GM21528 (cell line): ENCODE results near the gene ERAL1.
"Not testable (repeated sequence)": the region's sequence is repeated elsewhere in the genome, so short reads cannot be mapped to it uniquely, and the experiment has no call there.

Experiments used
- ATAC-seq: cut with Tn5 transposase; IDR thresholded peaks from one replicate; pipeline ENCODE4 v1.9.1; 2021; ENCODE audit warnings: mild to moderate bottlenecking, moderate library complexity; ENCODE audit not compliant: unreplicated experiment, low FRiP score

Gene ERAL1

GRCh38 chr17:28877150-28877711 is 22.4 kb downstream of the ERAL1 start:
- not testable (repeated sequence) for ATAC-seq

GRCh38 chr17:28878158-28878910 is 23.5 kb downstream of the ERAL1 start:
- ATAC-seq = no peak

- no peak for ATAC-seq
These were observed 24.2 kb downstream of the ERAL1 start for GRCh38 chr17:28878981-28879380.

- ATAC-seq = no peak
These were observed 25.2 kb downstream of the ERAL1 start for GRCh38 chr17:28879886-28880571.

DNA sequence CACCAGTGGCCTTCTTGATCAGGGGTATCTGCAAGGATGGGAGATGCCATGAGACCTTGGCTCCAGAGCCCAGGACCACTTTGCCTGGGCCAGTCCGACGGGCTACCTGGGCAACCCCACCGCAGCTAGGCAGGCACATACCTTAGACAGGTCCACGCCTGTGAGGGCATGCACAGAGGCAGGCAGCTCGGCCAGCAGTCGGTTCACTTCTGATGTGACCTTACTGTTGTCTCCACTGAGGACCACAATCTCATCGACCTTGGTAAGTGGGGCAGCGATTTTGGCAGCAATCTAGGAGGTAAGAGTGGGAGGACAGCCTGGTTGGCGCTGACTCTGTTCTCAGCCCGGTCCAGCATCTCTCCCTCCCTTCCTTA is 25.7 kb downstream of the ERAL1 start:
- ATAC-seq = no peak

- no peak for ATAC-seq
These were observed 26.8 kb downstream of the ERAL1 start for GRCh38 chr17:28881533-28882056.

- ATAC-seq = no peak
These were observed 27.5 kb downstream of the ERAL1 start for GRCh38 chr17:28882154-28882895.

DNA sequence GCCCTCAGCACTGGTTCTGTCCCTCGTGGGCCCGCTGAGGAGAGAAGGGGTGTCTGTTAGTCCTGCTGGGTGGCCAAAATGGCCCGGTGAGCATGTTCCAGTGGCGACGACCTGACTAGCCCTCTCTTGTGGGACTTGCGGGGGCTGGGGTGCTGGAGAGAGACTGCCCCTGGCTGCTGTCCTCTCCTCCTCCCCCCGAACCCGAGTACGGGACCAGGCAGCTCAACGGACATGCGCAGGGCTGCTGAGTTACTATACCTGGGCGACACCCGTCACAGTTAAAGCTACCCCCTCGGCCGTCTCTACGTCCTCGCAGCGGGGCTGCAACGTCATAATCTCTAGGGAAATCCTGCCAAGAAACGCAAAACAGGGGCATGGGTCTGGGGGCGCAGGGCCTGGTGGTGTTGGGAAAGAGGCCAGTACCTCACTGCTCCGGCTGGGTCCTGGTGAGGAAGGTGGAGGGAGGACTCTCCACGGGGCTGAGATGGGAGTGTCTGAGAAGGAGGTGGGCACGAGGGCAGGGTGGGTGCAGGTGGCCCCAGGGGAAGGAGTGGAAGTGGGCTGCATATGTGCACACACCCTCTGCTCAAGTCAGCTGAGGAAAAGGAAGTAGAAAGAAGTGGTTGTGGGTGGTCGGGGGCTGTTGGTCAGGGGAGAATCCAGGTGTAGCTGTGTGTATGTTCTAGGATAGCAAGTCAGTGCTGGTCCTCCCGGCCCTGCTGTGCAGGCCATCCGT is 29.3 kb downstream of the ERAL1 start:
- ATAC-seq = no peak

DNA sequence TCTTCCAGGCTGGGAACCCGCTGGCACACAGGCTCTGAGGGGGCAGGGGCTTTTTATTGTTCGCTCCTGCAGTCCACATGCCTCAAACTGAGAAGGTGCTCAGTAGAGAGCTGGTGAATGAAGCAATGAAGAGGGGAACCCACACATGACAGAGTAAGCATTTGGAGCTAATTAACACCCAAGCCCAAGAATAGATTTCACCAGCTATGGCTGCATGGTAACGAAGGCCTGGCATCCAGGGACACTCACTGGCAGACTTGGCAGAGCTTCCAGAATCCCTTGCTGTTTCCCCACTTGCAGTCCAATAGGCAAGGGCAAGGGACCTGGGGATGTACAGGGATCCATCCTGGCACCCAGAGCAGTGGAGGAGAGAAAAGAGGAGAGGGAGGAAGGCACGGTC is 30.5 kb downstream of the ERAL1 start:
- ATAC-seq = no peak

- ATAC-seq = no peak
These were observed 31.1 kb downstream of the ERAL1 start for GRCh38 chr17:28885951-28886350.

- no peak for ATAC-seq
These were observed 33.2 kb downstream of the ERAL1 start for GRCh38 chr17:28887871-28888471.

DNA sequence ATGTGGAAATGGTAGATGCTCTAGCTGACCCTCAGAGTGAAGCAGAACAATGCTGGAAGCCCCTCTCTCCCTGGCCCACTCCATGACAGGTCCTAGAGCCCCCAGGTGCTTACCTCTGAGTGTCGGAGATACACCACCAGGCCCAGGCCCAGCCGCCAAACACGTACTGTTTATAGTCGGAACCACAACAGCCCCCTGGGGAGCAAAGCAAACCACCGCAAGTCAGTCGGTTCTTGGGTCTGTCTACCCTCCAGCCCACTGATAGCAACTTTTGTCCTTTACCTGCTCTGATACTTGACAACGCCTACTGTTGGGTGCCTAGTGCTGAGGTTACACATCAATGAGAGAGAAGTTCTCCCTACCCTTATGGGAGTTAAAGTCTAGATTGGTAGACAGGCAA is 34.0 kb downstream of the ERAL1 start:
- ATAC-seq = no peak

DNA sequence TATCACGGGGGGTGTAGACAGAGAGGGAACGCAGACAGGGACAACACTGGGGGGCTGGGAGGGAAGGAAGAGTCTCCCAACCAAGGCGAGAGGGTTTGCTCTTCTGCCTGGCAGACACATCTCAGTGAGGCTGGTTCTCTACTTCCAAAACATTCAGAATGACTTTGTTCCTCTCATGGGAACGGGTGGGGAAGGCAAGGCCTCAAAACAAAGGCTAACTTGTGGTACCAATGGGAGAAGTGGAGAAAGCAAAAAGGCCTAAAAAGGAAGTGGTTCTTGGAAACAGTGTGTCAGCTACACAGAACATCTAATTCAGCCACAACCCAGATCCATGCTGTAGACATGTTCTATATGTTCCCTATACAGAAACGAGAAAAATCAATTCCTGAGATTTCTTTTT is 35.2 kb downstream of the ERAL1 start:
- ATAC-seq = no peak

DNA sequence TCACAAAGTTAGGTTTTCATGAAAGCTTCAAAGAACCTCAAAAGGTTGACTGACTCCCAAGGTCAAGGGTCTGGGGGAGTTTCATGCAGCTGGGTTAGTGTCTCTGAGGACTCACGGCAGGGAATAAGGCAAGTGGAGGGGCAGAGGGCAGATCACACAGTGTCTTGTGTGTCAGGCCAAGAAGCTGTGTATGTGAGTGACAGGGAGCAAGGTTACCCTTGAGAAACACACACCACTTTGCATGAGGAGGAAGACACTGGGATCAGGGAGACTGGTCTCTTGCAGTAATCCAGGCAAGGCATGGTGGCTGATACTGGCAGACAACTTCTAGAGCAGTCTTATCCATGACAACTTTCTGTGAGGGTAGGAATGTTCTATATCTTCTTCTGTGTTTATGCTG is 36.4 kb downstream of the ERAL1 start:
- no peak for ATAC-seq

DNA sequence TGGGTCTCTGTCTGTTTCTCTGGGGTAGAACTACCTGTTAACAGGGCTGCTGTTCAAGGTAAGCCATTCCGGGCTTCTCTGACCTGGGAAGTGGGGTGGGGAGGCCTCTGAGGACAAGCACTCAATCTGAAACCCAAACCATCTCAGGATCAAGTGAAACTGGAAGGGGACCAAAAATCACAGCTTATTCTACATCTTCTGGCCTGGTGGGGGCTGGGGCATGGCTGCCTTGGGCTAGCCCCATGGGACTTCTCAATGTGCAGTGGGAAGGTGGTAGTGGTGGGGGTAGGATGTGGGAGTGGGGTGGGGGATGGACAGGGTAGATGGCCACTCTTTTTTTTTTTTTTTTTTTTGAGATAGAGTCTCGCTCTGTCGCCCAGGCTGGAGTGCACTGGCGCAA is 37.2 kb downstream of the ERAL1 start:
- ATAC-seq = no peak

DNA sequence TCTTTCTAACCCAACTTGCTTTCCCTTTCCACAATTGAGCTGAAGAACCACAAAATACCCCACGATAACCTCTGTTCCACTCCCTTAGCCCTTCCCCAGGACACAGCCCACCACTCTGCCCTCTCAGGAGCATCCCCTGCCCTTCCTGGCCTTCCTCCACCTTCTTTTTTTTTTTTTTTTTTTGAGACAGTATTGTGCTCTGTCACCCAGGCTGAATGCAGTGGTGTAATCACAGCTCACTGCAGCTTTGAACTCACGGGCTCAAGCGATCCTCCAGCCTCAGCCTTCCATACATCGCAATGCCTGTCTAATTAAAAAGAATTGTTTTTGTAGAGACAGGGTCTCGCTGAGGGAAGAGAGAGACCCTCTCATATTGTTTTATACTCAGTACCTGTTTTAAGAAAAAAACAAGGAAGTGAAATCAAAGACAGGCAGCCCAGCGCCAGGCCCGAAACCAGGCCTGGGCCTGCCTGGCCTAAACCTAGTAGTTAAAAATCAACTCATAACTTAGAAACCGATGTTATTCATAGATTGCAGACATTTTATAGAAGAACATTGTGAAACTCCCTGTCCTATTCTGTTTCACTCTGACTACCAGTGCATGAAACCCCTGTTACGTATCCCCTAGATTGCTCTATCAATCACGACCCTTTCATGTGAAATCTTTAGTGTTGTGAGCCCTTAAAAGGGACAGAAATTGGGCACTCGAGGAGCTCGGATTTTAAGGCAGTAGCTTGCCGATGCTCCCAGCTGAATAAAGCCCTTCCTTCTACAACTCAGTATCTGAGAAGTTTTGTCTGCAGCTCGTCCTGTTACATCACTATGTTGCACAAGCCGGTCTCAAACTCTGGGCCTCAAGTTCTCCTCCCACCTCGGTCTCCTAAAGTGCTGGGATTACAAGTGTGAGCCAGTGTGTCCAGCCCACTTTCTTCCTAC is 38.7 kb downstream of the ERAL1 start:
- ATAC-seq = not testable (repeated sequence)

DNA sequence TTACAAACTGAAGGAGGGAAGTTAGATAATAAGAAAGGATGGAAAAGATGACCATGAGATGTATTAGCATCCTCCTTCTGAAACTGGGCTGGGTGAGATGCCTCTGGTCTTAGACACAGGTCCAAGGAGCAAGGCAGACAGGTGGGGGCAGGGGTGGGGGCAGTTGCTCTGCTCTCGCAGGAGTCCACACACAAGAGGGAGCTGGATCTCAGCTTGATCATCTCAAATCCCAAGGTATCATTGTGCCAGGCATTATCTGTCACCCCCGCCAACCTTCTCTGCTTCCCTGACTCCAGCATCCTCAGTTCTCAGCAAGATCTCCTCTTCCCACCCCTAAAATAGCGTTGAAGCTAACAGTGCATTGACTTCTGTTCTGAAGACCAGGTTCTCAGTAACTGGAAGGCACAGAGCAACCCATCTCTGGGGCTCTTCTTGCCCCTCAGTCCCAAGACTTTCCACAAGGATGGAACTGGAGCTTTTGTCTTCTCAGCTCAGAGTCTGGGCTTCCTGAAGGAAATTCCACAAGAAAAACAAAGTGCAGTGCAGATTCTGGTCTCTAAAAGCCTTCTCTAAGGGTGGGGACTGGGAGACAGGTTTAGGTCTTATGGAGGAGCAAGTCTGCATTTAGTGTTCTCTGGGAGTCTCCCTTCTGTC is 41.1 kb downstream of the ERAL1 start:
- ATAC-seq = no peak

- no peak for ATAC-seq
These were observed 41.7 kb downstream of the ERAL1 start for GRCh38 chr17:28896491-28896883.
